ENCODE results near the gene STARD10.

STARD10 gene

DNA sequence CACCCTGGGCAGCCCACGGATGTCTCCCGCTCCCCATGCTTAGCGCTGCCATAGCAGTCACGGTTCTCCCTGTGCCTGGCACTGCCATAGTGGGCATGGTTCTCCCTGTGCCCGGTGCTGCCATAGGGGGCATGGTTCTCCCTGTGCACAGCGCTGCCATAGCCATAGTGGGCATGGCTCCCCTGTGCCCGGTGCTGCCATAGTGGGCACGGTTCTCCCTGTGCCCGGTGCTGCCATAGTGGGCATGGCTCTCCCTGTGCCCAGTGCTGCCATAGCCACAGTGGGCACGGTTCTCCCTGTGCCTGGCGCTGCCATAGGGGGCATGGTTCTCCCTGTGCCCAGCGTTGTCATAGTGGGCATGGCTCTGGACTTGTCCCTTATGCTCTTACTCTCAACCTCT lies 21.8 kb downstream of the STARD10 start:
- no peak for DNase-seq (ENCODE audit: low spot score)
- no peak for TF ChIP-seq CTCF (IDR thresholded peaks at IDR 0.05; ENCODE audit: extremely low read depth, missing control alignments)

DNA sequence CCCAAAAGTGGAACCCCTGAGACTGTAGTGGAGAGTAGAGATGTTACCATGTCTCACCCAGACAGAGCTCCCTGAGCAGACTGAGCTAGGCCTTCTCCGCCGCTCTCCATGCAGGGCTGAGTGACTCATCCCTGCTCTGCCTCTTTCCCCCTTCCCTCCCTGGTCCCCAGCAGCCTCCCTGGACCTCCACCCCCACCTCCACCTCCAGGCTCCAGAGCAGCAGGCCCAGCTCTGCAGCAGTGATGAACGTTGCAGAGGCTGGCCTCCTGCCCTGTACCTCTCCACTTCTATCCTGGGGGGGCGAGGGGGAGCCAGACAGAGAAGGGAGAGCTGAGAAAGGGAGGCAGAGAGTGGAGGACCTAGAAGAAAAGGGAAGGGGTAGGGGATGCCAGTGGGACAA lies 22.3 kb downstream of the STARD10 start:
- no peak for DNase-seq (ENCODE audit: low spot score)

DNA sequence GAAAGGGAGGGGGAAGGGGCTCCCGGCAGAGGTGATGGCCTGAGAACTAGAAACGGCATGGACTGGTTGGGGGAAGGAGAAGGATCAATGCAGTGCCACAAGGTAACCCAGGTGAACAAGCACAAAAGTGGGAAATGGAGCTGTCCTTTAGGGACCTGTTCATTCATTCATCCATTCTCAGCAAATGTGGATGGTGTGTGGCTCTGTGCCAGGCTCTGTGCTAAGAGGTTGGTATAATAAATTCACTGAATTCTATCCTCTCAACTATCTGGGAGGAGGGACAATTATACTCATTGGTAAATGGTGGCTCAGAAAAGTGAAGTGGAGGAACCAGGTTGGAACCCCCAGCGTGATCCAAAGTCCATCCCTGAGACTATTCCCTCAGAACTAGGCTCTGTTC lies 23.0 kb downstream of the STARD10 start:
- TF ChIP-seq CTCF (IDR thresholded peaks at IDR 0.05; ENCODE audit: extremely low read depth, missing control alignments), result no peak
- DNase-seq (ENCODE audit: low spot score), result no peak

More for the DNA sequence above, 22.3 kb downstream of the STARD10 start:
- TF ChIP-seq CTCF (IDR thresholded peaks at IDR 0.05; ENCODE audit: extremely low read depth, missing control alignments), result no peak

DNA sequence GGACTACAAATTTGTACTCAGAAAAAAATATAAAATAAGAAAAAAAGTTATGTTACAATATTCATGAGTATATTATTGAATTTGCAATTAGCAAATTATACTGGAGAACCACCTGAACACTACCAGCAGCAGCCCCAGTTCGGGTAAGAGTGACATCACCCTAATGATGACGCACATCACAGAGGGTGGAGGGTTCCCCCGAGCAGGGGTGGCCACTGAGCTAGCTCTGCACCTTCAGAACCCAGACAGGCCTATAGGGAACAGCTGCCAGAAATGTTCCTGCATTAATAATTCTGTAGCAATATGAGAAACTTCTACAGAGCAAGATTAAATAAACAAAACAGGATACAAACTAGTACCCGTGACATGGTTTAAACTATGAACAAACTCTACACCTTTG lies 24.2 kb downstream of the STARD10 start:
- TF ChIP-seq CTCF (IDR thresholded peaks at IDR 0.05; ENCODE audit: extremely low read depth, missing control alignments), result no peak
- DNase-seq (ENCODE audit: low spot score), result no peak

DNA sequence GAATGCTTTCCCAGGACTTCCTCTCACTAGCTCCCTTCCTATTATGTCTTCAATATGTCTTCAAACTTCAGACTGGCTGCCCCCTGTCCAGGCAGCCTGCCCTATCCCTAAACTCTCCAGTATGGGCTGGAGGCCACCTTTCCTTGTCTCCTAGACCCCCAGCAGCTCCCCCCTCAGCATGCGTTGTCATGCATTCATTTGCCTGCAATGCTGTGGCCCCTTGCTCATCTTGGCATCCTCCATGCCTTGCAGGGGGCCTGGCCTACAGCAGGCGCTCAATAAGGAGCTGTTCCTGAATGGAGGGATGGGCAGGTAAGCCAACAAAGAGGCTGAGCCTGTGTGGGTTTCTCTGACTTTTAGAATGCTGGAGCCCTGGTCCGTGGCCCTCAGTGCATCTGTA lies 25.3 kb downstream of the STARD10 start:
- DNase-seq (ENCODE audit: low spot score), result no peak
- no peak for TF ChIP-seq CTCF (IDR thresholded peaks at IDR 0.05; ENCODE audit: extremely low read depth, missing control alignments)

GRCh38 chr11:72767203-72768062 lies 26.4 kb downstream of the STARD10 start:
- TF ChIP-seq CTCF (IDR thresholded peaks at IDR 0.05; ENCODE audit: extremely low read depth, missing control alignments), result no peak
- no peak for DNase-seq (ENCODE audit: low spot score)

- DNase-seq (ENCODE audit: low spot score), result no peak
- TF ChIP-seq CTCF (IDR thresholded peaks at IDR 0.05; ENCODE audit: extremely low read depth, missing control alignments), result no peak
Observed at GRCh38 chr11:72766152-72766902, 27.5 kb downstream of the STARD10 start.
